Panc1 (cell line): ENCODE data around the gene TRIM37. TPM values are rescaled to one million over a fixed set of nuclear protein-coding genes. Genes with fewer than 3 reads are reported as not detected.

Experiments used
- ATAC-seq: fragments of 200-7000 bp; cut with Tn5 transposase; 2 replicates; pipeline ENCODE4 v1.9.1; 2020; ENCODE audit warnings: mild to moderate bottlenecking, moderate library complexity
- BruUV-seq: library from RNA; stranded (reverse); fragments of 400-500 nt; replicated peaks from 2 replicates; lab custom pipeline; 2021; lab: Mats Ljungman, UMichigan
- CTCF ChIA-PET: fragments of 300-600 bp; sonication (Branson Sonifier 250); formaldehyde crosslinking; loops from one replicate; lab custom pipeline; 2022; ENCODE audit warnings: antibody characterized with exemption; lab: Charles Lee
- POLR2A ChIA-PET: fragments of 300-600 bp; sonication (Branson Sonifier 250); formaldehyde crosslinking; loops from one replicate; lab custom pipeline; 2022; ENCODE audit warnings: antibody characterized with exemption; lab: Charles Lee
- DNase-seq: peaks from one replicate; pipeline ENCODE4 v3.0.0-alpha.2; 2010; ENCODE audit warnings: low read depth, low spot score
- H3K27ac ChIP-seq: 2 replicates; pipeline ENCODE4 v1.5.1; 2011; ENCODE audit warnings: mild to moderate bottlenecking, low read length, inconsistent platforms
- H3K27me3 ChIP-seq: fragments of 200-500 bp; sonication (Bioruptor generic); 2 replicates; pipeline ENCODE4 v1.6.0; 2014; ENCODE audit warnings: low read length, inconsistent platforms; ENCODE audit not compliant: control insufficient read depth, insufficient read depth
- H3K36me3 ChIP-seq: fragments of 200-500 bp; sonication (Bioruptor generic); 2 replicates; pipeline ENCODE4 v1.5.1; 2014; ENCODE audit warnings: inconsistent platforms, mild to moderate bottlenecking, low read length, moderate library complexity; ENCODE audit not compliant: control insufficient read depth, insufficient read depth
- H3K4me1 ChIP-seq: 2 replicates; pipeline ENCODE4 v1.5.1; 2011; ENCODE audit warnings: inconsistent platforms, mild to moderate bottlenecking, low read length, moderate library complexity; ENCODE audit not compliant: control insufficient read depth, insufficient read depth
- H3K4me3 ChIP-seq, 2 experiments: 2 replicates each; pipeline ENCODE4 v1.5.1; 2011 to 2012; ENCODE audit warnings: low read depth in 2 of 2, low read length in 2 of 2, mild to moderate bottlenecking in 2 of 2, inconsistent platforms in 1 of 2, moderate library complexity in 1 of 2
- H3K9me3 ChIP-seq: fragments of 200-500 bp; sonication (Bioruptor generic); 2 replicates; pipeline ENCODE4 v1.5.1; 2014; ENCODE audit warnings: low read depth, mild to moderate bottlenecking, inconsistent platforms, low read length, moderate library complexity; ENCODE audit not compliant: control insufficient read depth, insufficient read depth
- CTCF ChIP-seq: fragments of 450-650 bp; IDR thresholded peaks from 2 replicates; pipeline ENCODE4 v1.5.1; 2017; ENCODE audit warnings: mild to moderate bottlenecking
- POLR2AphosphoS5 ChIP-seq: IDR thresholded peaks from 2 replicates; pipeline ENCODE4 v1.6.1; 2012; ENCODE audit warnings: mild to moderate bottlenecking, low read depth, low read length, moderate library complexity
- REST ChIP-seq, 2 experiments: IDR thresholded peaks; 2 replicates each; pipeline ENCODE4 v1.6.1; 2011 to 2012; ENCODE audit warnings: low read depth in 2 of 2, control low read depth in 1 of 2, low read length in 1 of 2, mild to moderate bottlenecking in 1 of 2, moderate library complexity in 1 of 2; ENCODE audit not compliant: insufficient read depth in 1 of 2
- SIN3A ChIP-seq: IDR thresholded peaks from 2 replicates; pipeline ENCODE4 v1.6.1; 2012; ENCODE audit warnings: low read depth, mild to moderate bottlenecking, low read length, moderate library complexity, borderline replicate concordance; ENCODE audit not compliant: insufficient read depth
- TCF7L2 ChIP-seq: IDR thresholded peaks from 2 replicates; pipeline ENCODE4 v1.6.1; 2011; ENCODE audit warnings: mild to moderate bottlenecking, low read depth, low read length, inconsistent platforms
- in situ Hi-C: cut with HindIII; loops from 2 replicates; pipeline ENCODE4 v1.10.0; 2016; ENCODE audit warnings: low sequenced_read_pairs, low pct_unique_long_range_greater_than_20kb
- intact Hi-C: fragments of 100-400 bp; cut with micrococcal nuclease; formaldehyde crosslinking; loops from one replicate; pipeline ENCODE4 v1.10.0; 2022; ENCODE audit not compliant: unreplicated experiment
- total RNA-seq: library from RNA; stranded (reverse); gene quantifications from one replicate; pipeline ENCODE4 v1.2.1, GENCODE V29; 2021; ENCODE audit not compliant: unreplicated experiment

Gene TRIM37
- total RNA-seq, 1 experiment from 2014 or later = 43.3 TPM

GRCh38 chr17:59149841-59150511 is 43.3 kb upstream of the TRIM37 start:
- TF ChIP-seq TCF7L2 (no peak), REST (IDR thresholded peaks at IDR 0.05; ENCODE audit: insufficient read depth in 1 of 2, low read depth in 2 of 2, low read length in 1 of 2) (no peak), SIN3A (no peak), CTCF (no peak), POLR2AphosphoS5 (no peak)
- H3K36me3 ChIP-seq = peaks cover 2% of the 10 kb centered on the region
- ChIA-PET CTCF (no interaction called here), POLR2A (interaction anchor here (1.1 kb wide), 1 partner anchor 16 kb away, joined by 3 read pairs; no protein-coding TSS in a partner anchor)
- intact Hi-C loops (no loop called here), in situ Hi-C loops (no loop called here)
- no peak overlapping the region; the same call in 1 of the 2 replicates for H3K27ac ChIP-seq
- no TSS peak for BruUV-seq
- no peak overlapping the region for H3K4me3 ChIP-seq
- H3K27me3 ChIP-seq = no peaks in the 10 kb centered on the region
- DNase-seq (no peak), ATAC-seq (no peak)
- H3K9me3 ChIP-seq = no peaks in the 10 kb centered on the region
- H3K4me1 ChIP-seq = peaks cover 14% of the 10 kb centered on the region

- no peak overlapping the region for H3K27ac ChIP-seq
- H3K4me1 ChIP-seq = peaks cover 14% of the 10 kb centered on the region
- no peak overlapping the region for H3K4me3 ChIP-seq
- CTCF ChIA-PET = no interaction called here
- no peak for DNase-seq
- in situ Hi-C loops = no loop called here
- H3K9me3 ChIP-seq = no peaks in the 10 kb centered on the region
- TF ChIP-seq CTCF (no peak), POLR2AphosphoS5 (no peak), SIN3A (no peak), TCF7L2 (no peak), REST (IDR thresholded peaks at IDR 0.05; ENCODE audit: insufficient read depth in 1 of 2, low read depth in 2 of 2, low read length in 1 of 2) (no peak)
- ATAC-seq = no peak
- H3K27me3 ChIP-seq = no peaks in the 10 kb centered on the region
- H3K36me3 ChIP-seq = peaks cover 2% of the 10 kb centered on the region; the same call in 1 of the 2 replicates
- POLR2A ChIA-PET = interaction anchor here (0.6 to 1.1 kb wide), 4 partner anchors 10 to 144 kb away, joined by 3 read pairs; no protein-coding TSS in a partner anchor
- no TSS peak for BruUV-seq
- intact Hi-C loops = no loop called here
Measured at GRCh38 chr17:59149051-59149450, 42.4 kb upstream of the TRIM37 start.
